D721Med (cell line): ENCODE results near the gene GPN2.

ENCODE experiments used
- DNase-seq: peaks from one replicate; pipeline ENCODE4 v3.0.0; 2011; ENCODE audit warnings: low spot score; ENCODE audit not compliant: insufficient read length
- FAIRE-seq: peaks from 2 replicates; lab custom pipeline; 2011; peaks lifted over from hg19 to GRCh38; lab: Jason Lieb, UNC
- CTCF ChIP-seq: IDR thresholded peaks from 2 replicates; pipeline ENCODE4 v1.5.1; 2012; ENCODE audit warnings: mild to moderate bottlenecking, control low read depth; ENCODE audit not compliant: insufficient read depth; ENCODE audit errors: missing control alignments

Gene GPN2

GRCh38 chr1:26922431-26922729 lies 32.3 kb upstream of the GPN2 start:
- no peak for DNase-seq
- FAIRE-seq: no peak
- TF ChIP-seq CTCF: no peak

DNA sequence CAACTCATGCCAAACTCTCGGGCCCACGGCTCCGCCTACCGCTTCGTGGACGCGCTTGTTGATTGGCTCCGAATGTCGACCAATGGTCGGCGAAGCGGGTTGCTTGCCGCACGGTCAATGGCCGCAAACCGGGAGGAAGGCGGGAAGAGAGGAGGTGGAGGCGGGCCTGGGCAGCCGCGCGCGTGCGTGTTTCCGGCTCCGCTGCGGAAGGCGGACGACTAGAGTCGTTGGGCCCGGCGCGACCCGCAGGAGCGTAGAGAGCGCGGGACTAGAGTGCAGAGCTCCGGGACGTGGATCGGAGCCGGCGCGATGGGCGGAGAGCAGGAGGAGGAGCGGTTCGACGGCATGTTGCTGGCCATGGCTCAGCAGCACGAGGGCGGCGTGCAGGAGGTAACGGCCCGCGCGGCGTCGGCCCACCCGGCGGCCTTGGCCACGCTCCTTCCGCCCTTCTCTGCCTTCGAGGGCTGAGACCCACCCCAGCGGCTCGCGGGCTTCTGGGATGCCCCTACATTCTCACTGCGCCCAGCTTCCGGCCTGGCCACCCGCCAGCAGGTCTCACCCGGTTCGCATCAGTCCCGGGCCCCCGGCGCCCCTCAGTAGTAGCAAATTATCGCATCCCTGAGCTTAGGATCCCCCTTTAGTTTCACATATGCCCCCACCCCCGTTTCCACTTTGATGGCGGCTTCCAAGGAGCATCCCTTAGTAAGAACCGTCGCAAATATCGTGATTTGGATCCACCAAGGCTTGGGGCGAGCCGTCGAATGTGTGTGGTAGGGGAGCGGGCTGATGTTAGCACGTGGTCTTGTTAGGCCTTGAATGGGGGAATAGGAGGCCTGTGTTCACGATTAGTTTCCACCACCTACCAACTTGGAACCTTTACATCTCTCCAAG lies 31.7 kb upstream of the GPN2 start, which contains the start of gene NUDC:
Gene NUDC (plus strand): TSS at position 204 of the 891 bp plus-strand sequence. CDS start 106 bp downstream, at position 310.
- no peak for FAIRE-seq
- DNase-seq: peak; percentile 53
- TF ChIP-seq CTCF: no peak

- FAIRE-seq (no peak), DNase-seq (no peak)
- TF ChIP-seq CTCF: no peak
Observed at GRCh38 chr1:26921126-26921539, 31.1 kb upstream of the GPN2 start.

DNA sequence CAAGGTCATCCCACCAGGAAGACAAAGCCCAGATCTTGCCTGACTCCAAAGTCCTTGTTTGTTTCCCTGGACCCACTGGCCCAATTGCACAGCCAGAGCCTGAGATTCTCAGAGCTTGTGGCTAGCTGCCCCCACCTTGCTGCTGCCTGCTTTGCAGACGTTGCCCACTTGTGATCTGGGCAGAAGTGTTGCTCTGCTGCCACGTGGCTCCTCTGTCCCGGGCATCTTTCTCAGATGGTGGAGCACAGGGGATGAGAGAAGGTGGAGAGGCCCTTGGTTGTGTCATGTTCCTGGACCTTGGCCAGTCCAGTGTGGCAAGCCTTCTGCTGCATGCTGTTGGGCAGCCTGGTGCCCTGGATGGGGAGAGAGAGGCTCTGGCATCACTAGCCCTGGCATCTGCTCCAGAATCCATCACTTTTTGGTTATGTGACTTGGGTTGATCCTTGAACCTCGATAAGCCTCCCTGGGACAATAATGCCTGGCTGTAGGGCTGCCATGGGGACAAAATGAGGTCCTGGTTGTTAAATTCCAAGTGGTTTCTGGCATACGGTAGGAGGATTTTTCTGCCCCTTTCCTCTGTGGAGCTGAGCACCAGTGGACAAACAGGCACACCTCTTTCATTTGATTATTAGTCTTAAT lies 25.2 kb upstream of the GPN2 start:
- TF ChIP-seq CTCF: no peak
- DNase-seq: no peak
- FAIRE-seq: no peak

GRCh38 chr1:26913754-26914619 lies 23.9 kb upstream of the GPN2 start, which contains the start of gene NR0B2:
Gene NR0B2 (minus strand): TSS chr1:26913975. CDS start chr1:26913940, 35 bp downstream.
- DNase-seq (no peak), FAIRE-seq (no peak)
- no peak for TF ChIP-seq CTCF

DNA sequence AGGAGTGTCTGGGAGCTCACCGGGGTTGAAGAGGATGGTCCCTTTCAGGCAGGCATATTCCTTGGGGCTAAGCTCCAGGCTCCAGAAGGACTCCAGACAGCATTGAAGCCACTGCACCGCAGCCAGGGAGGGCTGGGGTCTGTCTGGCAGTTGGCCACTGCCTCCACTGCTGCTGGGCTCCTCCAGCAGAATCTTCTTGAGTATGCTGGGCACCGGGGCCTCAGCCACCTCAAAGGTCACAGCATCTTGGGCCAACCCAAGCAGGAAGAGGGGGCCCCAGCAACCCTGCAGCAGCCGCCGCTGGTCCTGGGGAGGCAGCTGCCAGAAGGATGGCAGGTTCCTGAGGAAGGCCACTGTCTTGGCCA lies 23.3 kb upstream of the GPN2 start:
- TF ChIP-seq CTCF: no peak
- FAIRE-seq (no peak), DNase-seq (no peak)
